K562 (cell line): Measurements from ENCODE around the gene SAE1. TPM values are rescaled to one million over a fixed set of nuclear protein-coding genes. Genes with fewer than 3 reads are reported as not detected.
A peak's percentile ranks its signal among the peaks of the same experiment; 100 is the strongest.

ENCODE experiments used
- ADNP ChIP-seq: fragments of 200-800 bp; sonication (Bioruptor generic); IDR thresholded peaks from 2 replicates; pipeline ENCODE4 v1.6.1; 2016; ENCODE audit warnings: missing genetic modification characterization, missing compliant biosample characterization
- CBX3 ChIP-seq, 2 experiments: IDR thresholded peaks; 1 replicate in 1 of 2; 2 replicates in 1 of 2; pipeline ENCODE4 v1.6.1; 2012; ENCODE audit warnings: inconsistent platforms in 2 of 2, low read length in 2 of 2, borderline replicate concordance in 1 of 2, control low read depth in 1 of 2
- E2F3 ChIP-seq: fragments of 250-450 bp; sonication (Bioruptor Pico); IDR thresholded peaks from 2 replicates; pipeline ENCODE4 v1.4.0; 2020; ENCODE audit warnings: mild to moderate bottlenecking
- ETS2 ChIP-seq: IDR thresholded peaks from 2 replicates; pipeline ENCODE4 v1.6.1; 2016; ENCODE audit warnings: borderline replicate concordance, missing genetic modification characterization, mild to moderate bottlenecking, moderate library complexity, missing compliant biosample characterization; ENCODE audit not compliant: poor library complexity, severe bottlenecking
- NCOA4 ChIP-seq: fragments of 450-650 bp; IDR thresholded peaks from 2 replicates; pipeline ENCODE4 v1.6.1; 2018; ENCODE audit warnings: mild to moderate bottlenecking; ENCODE audit not compliant: partially characterized antibody
- OTX1 ChIP-seq: fragments of 450-650 bp; formaldehyde crosslinking; IDR thresholded peaks from 2 replicates; pipeline ENCODE4 v1.4.0; 2022; ENCODE audit warnings: mild to moderate bottlenecking
- STAT5B ChIP-seq: fragments of 250-450 bp; sonication (Bioruptor Pico); IDR thresholded peaks from 2 replicates; pipeline ENCODE4 v1.8.0; 2021; ENCODE audit warnings: mild to moderate bottlenecking, inconsistent platforms
- TCF7 ChIP-seq: sonication (generic); IDR thresholded peaks from 2 replicates; pipeline ENCODE4 v1.6.1; 2016; ENCODE audit warnings: antibody characterized with exemption, borderline replicate concordance
- XRCC5 ChIP-seq: fragments of 200-400 bp; formaldehyde crosslinking; IDR thresholded peaks from 2 replicates; pipeline ENCODE4 v1.6.1; 2017; ENCODE audit warnings: low read depth, mild to moderate bottlenecking, low read length
- YY1 ChIP-seq, 3 experiments: IDR thresholded peaks; 2 replicates each; pipeline ENCODE4 v1.6.1; 2011; ENCODE audit warnings: low read length in 2 of 3, mild to moderate bottlenecking in 2 of 3, moderate library complexity in 2 of 3, borderline replicate concordance in 1 of 3, control low read depth in 1 of 3, low read depth in 1 of 3; ENCODE audit not compliant: insufficient read depth in 3 of 3, insufficient replicate concordance in 2 of 3, control insufficient read depth in 1 of 3, insufficient read length in 1 of 3; ENCODE audit errors: extremely low read depth in 1 of 3
- ZFX ChIP-seq: sonication (generic); formaldehyde crosslinking; IDR thresholded peaks from 2 replicates; pipeline ENCODE4 v1.8.0; 2022; ENCODE audit warnings: mild to moderate bottlenecking, missing genetic modification reagents, moderate library complexity
- ZNF133 ChIP-seq: fragments of 250-450 bp; sonication (Bioruptor Pico); IDR thresholded peaks from 2 replicates; pipeline ENCODE4 v1.4.0; 2020; ENCODE audit warnings: mild to moderate bottlenecking
- ZNF197 ChIP-seq: fragments of 200-800 bp; sonication (Bioruptor generic); IDR thresholded peaks from 2 replicates; pipeline ENCODE4 v1.6.1; 2016; ENCODE audit warnings: low read depth, missing genetic modification characterization, missing compliant biosample characterization
- ZNF347 ChIP-seq: fragments of 450-650 bp; formaldehyde crosslinking; IDR thresholded peaks from 2 replicates; pipeline ENCODE4 v1.4.0; 2020; ENCODE audit warnings: low read depth, mild to moderate bottlenecking, moderate library complexity
- ZNF717 ChIP-seq: fragments of 250-450 bp; sonication (Bioruptor Pico); IDR thresholded peaks from 2 replicates; pipeline ENCODE4 v1.5.0; 2021
- polyA plus RNA-seq, 8 experiments: library from polyadenylated mRNA; depleted of rRNA in 4 of 8; stranded (reverse) in 5 of 8; unstranded in 3 of 8; fragments of >200 nt; fragmentation: Nextera tagmentation in 2 of 8; fragmentation: Illumina TruSeq in 1 of 8; extraction: Ambion mirVana in 2 of 8; extraction: Trizol in 1 of 8; gene quantifications; 2 replicates each; pipeline versions ENCODE4 v1.2.1 to v1.2.3, GENCODE V29; 2011 to 2014; ENCODE audit warnings: inconsistent platforms in 1 of 8, missing spikeins in 1 of 8
- total RNA-seq, 7 experiments: library from RNA; depleted of rRNA in 6 of 7; stranded (reverse); fragments of >200 nt in 6 of 7; fragmentation: Illumina TruSeq in 2 of 7; extraction: Trizol in 2 of 7; gene quantifications; 2 replicates each; pipeline versions ENCODE4 v1.2.1 to v1.2.3, GENCODE V29; 2011 to 2021; ENCODE audit warnings: low replicate concordance in 1 of 7
- TF ChIP-seq, protein P1 (sequence below): sonication (generic); formaldehyde crosslinking; IDR thresholded peaks from 2 replicates; pipeline ENCODE4 v1.5.0; 2020; ENCODE audit warnings: missing genetic modification reagents
- TF ChIP-seq, protein P2 (sequence below): fragments of 450-650 bp; IDR thresholded peaks from 2 replicates; pipeline ENCODE4 v1.6.1; 2017; ENCODE audit warnings: antibody characterized with exemption
- TF ChIP-seq, protein P3 (sequence below): IDR thresholded peaks from 2 replicates; pipeline ENCODE4 v1.6.1; 2016; ENCODE audit warnings: missing genetic modification characterization, missing compliant biosample characterization
- TF ChIP-seq, protein P4 (sequence below): fragments of 450-650 bp; IDR thresholded peaks from 2 replicates; pipeline ENCODE4 v1.6.1; 2017; ENCODE audit warnings: antibody characterized with exemption, mild to moderate bottlenecking

The SAE1 gene
- total and polyA plus RNA-seq, 9 of the 15 experiments (the other 6 are each of a cell fraction or from before 2014, with no cell fraction given) = 82.8 to 299 (median 217) TPM

DNA sequence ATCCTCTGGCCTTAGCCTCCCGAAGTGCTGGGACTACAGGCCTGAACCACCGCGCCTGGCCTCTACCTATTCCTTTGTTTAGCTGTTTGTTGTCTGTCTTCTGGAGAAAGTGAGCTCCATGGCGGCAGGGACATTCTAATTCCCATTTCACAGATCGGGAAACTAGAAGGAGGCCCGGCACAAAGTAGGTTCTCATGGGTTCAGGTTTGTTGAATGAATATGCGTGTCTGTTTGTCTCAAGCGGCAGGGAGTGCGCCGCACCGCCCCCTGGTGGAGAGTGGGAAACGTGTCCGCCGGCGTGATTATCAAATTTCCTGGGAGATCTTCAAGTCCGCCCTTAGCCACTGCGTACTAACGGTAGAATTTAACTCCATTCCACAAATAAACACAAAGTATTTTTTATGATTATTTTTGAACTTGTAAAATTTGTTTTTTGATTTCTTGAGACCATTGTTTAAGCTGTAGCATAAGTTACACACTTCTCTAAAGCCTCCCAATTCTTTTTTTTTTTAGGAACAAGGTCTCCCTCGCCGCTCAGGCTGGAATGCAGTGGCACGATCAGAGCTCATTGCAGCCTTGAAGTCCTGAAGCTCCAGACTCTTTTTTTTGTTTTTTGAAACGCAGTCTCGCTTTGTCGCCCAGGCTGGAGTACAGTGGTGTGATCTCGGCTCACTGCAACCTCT lies 116.8 kb downstream of the SAE1 start (continued):
- no peak for TF ChIP-seq STAT5B (CRISPR knock-in tag)
- TF ChIP-seq ETS2 (tag) = no peak
- TF ChIP-seq OTX1 (CRISPR knock-in tag) = no peak
- TF ChIP-seq CBX3 (IDR thresholded peaks at IDR 0.05; ENCODE audit: borderline replicate concordance in 1 of 2, low read length in 2 of 2) = peak in 1 of 2 experiments; percentile 93; a peak in 2 of 3 replicates
- TF ChIP-seq E2F3 = no peak
- no peak for TF ChIP-seq ZNF133 (CRISPR knock-in tag)
- TF ChIP-seq XRCC5 = peak; percentile 78; the same call in 1 of the 2 replicates
- TF ChIP-seq ZNF347 (CRISPR knock-in tag) = no peak
- TF ChIP-seq, protein P1, sequence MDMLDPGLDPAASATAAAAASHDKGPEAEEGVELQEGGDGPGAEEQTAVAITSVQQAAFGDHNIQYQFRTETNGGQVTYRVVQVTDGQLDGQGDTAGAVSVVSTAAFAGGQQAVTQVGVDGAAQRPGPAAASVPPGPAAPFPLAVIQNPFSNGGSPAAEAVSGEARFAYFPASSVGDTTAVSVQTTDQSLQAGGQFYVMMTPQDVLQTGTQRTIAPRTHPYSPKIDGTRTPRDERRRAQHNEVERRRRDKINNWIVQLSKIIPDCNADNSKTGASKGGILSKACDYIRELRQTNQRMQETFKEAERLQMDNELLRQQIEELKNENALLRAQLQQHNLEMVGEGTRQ = no peak
- no peak for TF ChIP-seq ZNF717 (CRISPR knock-in tag)
- TF ChIP-seq, protein P2, sequence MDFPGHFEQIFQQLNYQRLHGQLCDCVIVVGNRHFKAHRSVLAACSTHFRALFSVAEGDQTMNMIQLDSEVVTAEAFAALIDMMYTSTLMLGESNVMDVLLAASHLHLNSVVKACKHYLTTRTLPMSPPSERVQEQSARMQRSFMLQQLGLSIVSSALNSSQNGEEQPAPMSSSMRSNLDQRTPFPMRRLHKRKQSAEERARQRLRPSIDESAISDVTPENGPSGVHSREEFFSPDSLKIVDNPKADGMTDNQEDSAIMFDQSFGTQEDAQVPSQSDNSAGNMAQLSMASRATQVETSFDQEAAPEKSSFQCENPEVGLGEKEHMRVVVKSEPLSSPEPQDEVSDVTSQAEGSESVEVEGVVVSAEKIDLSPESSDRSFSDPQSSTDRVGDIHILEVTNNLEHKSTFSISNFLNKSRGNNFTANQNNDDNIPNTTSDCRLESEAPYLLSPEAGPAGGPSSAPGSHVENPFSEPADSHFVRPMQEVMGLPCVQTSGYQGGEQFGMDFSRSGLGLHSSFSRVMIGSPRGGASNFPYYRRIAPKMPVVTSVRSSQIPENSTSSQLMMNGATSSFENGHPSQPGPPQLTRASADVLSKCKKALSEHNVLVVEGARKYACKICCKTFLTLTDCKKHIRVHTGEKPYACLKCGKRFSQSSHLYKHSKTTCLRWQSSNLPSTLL = no peak
- no peak for TF ChIP-seq NCOA4
- TF ChIP-seq, protein P3, sequence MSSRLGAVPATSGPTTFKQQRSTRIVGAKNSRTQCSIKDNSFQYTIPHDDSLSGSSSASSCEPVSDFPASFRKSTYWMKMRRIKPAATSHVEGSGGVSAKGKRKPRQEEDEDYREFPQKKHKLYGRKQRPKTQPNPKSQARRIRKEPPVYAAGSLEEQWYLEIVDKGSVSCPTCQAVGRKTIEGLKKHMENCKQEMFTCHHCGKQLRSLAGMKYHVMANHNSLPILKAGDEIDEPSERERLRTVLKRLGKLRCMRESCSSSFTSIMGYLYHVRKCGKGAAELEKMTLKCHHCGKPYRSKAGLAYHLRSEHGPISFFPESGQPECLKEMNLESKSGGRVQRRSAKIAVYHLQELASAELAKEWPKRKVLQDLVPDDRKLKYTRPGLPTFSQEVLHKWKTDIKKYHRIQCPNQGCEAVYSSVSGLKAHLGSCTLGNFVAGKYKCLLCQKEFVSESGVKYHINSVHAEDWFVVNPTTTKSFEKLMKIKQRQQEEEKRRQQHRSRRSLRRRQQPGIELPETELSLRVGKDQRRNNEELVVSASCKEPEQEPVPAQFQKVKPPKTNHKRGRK (tag) = no peak
- TF ChIP-seq ZFX (CRISPR knock-in tag) = peak; percentile 48; the same call in 1 of the 2 replicates
- peak; percentile 95 for TF ChIP-seq ADNP (tag)
- no peak for TF ChIP-seq TCF7
- TF ChIP-seq, protein P4, sequence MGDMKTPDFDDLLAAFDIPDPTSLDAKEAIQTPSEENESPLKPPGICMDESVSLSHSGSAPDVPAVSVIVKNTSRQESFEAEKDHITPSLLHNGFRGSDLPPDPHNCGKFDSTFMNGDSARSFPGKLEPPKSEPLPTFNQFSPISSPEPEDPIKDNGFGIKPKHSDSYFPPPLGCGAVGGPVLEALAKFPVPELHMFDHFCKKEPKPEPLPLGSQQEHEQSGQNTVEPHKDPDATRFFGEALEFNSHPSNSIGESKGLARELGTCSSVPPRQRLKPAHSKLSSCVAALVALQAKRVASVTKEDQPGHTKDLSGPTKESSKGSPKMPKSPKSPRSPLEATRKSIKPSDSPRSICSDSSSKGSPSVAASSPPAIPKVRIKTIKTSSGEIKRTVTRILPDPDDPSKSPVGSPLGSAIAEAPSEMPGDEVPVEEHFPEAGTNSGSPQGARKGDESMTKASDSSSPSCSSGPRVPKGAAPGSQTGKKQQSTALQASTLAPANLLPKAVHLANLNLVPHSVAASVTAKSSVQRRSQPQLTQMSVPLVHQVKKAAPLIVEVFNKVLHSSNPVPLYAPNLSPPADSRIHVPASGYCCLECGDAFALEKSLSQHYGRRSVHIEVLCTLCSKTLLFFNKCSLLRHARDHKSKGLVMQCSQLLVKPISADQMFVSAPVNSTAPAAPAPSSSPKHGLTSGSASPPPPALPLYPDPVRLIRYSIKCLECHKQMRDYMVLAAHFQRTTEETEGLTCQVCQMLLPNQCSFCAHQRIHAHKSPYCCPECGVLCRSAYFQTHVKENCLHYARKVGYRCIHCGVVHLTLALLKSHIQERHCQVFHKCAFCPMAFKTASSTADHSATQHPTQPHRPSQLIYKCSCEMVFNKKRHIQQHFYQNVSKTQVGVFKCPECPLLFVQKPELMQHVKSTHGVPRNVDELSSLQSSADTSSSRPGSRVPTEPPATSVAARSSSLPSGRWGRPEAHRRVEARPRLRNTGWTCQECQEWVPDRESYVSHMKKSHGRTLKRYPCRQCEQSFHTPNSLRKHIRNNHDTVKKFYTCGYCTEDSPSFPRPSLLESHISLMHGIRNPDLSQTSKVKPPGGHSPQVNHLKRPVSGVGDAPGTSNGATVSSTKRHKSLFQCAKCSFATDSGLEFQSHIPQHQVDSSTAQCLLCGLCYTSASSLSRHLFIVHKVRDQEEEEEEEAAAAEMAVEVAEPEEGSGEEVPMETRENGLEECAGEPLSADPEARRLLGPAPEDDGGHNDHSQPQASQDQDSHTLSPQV = peak; percentile 72
- TF ChIP-seq ZNF197 (CRISPR knock-in tag) = 0 out of 2 replicates have a peak, but pooled peaks have one; percentile 2
- TF ChIP-seq YY1 (IDR thresholded peaks at IDR 0.05; ENCODE audit: borderline replicate concordance in 1 of 3, control insufficient read depth in 1 of 3, extremely low read depth in 1 of 3, insufficient read depth in 3 of 3, insufficient read length in 1 of 3, insufficient replicate concordance in 2 of 3, low read depth in 1 of 3, low read length in 2 of 3) = peak in 2 of 3 experiments; percentile 25 to 48
